ENCODE results near the gene CAB39L. TPM values are rescaled to one million over a fixed set of nuclear protein-coding genes. Genes with fewer than 3 reads are reported as not detected.

Gene CAB39L
- total and polyA plus RNA-seq, 2 experiments from 2014 or later = 6.1 to 7.3 TPM

DNA sequence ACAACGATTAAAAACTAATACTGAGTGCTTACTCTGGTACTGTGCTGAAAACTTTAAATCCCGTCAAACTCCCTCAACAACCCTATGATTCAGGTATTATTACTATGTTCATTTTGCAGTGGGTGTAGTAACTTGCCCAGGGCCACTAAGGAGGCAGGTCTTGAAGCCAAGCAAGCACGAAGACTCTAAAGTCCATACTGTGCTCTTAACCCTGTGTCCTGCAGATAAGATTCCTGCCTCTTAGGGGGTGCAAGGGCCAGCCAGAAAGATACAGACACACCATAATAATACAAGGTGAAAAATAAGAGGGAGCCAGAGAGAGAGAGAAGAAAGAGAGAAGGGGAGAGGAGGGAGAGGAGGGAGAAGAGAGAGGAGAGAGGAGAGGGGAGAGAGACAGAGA is 100.6 kb downstream of the CAB39L start:
- Histone ChIP-seq H3F3A (ENCODE audit: insufficient read depth) (no peaks in the 10 kb centered on the region), H3K4me2 (ENCODE audit: unreplicated experiment) (peak overlapping the region; percentile 35), H3K27ac (no peak overlapping the region), H2AFZ (peak overlapping the region; percentile 58), H3K4me3 (no peak overlapping the region), H3K79me2 (ENCODE audit: insufficient read depth) (no peaks in the 10 kb centered on the region), H3K9me3 (ENCODE audit: low read depth) (no peaks in the 10 kb centered on the region), H3K4me1 (ENCODE audit: insufficient read depth) (peaks cover 6% of the 10 kb centered on the region; the same call in 1 of the 2 replicates), H4K20me1 (ENCODE audit: insufficient read depth) (no peaks in the 10 kb centered on the region), H3K27me3 (replicated peaks; ENCODE audit: insufficient read depth) (no peaks in the 10 kb centered on the region), H3K9me2 (ENCODE audit: insufficient read depth) (no peaks in the 10 kb centered on the region), H3K9ac (no peak overlapping the region), H3K36me3 (ENCODE audit: low read depth) (no peaks in the 10 kb centered on the region)
- no peak for TF ChIP-seq EZH2 (IDR thresholded peaks at IDR 0.05; ENCODE audit: insufficient read depth, poor library complexity, severe bottlenecking)
- no peak for TF ChIP-seq EZH2phosphoT487 (IDR thresholded peaks at IDR 0.05; ENCODE audit: insufficient read depth, low read depth)
- WGBS, 2 experiments (ENCODE audit: low coverage in 1 of 2, low lambda C conversion rate in 2 of 2, missing lambda C conversion rate in 2 of 2) = 57 to 68% methylated on average over 3 of the region's 3 CpGs
- in situ Hi-C loops (cut with MboI) = no loop called here
- no peak for DNase-seq

DNA sequence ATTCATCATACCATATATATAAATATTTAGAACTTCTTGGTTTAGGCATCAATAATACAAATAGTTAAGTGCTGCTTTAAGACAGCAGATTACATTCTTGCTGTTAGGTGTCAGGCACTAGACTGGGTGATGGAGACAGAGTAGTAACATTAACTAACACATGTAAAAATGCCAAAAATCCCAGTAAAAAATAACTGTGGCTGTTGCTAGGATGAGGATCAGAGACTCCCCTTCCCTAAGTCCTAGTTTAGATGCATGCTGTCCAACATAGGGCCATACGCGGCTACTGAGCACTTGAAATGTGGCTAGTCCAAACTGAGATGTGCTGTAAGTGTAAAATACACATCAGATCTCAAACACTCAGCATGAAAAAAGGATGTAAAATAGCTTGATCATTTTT is 101.4 kb downstream of the CAB39L start:
- in situ Hi-C loops (cut with MboI) = no loop called here
- Histone ChIP-seq H3K9ac (no peak overlapping the region), H3K9me2 (ENCODE audit: insufficient read depth) (no peaks in the 10 kb centered on the region), H3K4me1 (ENCODE audit: insufficient read depth) (peaks cover 6% of the 10 kb centered on the region; the same call in 1 of the 2 replicates), H3K9me3 (ENCODE audit: low read depth) (no peaks in the 10 kb centered on the region), H3K4me2 (ENCODE audit: unreplicated experiment) (no peak overlapping the region), H3F3A (ENCODE audit: insufficient read depth) (no peaks in the 10 kb centered on the region), H3K27ac (no peak overlapping the region), H3K4me3 (no peak overlapping the region), H4K20me1 (ENCODE audit: insufficient read depth) (no peaks in the 10 kb centered on the region), H3K27me3 (replicated peaks; ENCODE audit: insufficient read depth) (no peaks in the 10 kb centered on the region), H3K79me2 (ENCODE audit: insufficient read depth) (no peaks in the 10 kb centered on the region), H3K36me3 (ENCODE audit: low read depth) (no peaks in the 10 kb centered on the region), H2AFZ (no peak overlapping the region)
- no peak for TF ChIP-seq EZH2phosphoT487 (IDR thresholded peaks at IDR 0.05; ENCODE audit: insufficient read depth, low read depth)
- no peak for TF ChIP-seq EZH2 (IDR thresholded peaks at IDR 0.05; ENCODE audit: insufficient read depth, poor library complexity, severe bottlenecking)
- no peak for DNase-seq
- WGBS, 2 experiments (ENCODE audit: low coverage in 1 of 2, low lambda C conversion rate in 2 of 2, missing lambda C conversion rate in 2 of 2) = 93 to 100% methylated on average over 2 of the region's 2 CpGs

- no peak overlapping the region for H3K9ac ChIP-seq
- H3K27me3 ChIP-seq (replicated peaks; ENCODE audit: insufficient read depth) = no peaks in the 10 kb centered on the region
- no peaks in the 10 kb centered on the region for H3F3A ChIP-seq (ENCODE audit: insufficient read depth)
- H3K4me1 ChIP-seq (ENCODE audit: insufficient read depth) = peaks cover 6% of the 10 kb centered on the region; the same call in 1 of the 2 replicates
- no peaks in the 10 kb centered on the region for H3K9me2 ChIP-seq (ENCODE audit: insufficient read depth)
- H3K9me3 ChIP-seq (ENCODE audit: low read depth) = no peaks in the 10 kb centered on the region
- no peak overlapping the region for H3K4me3 ChIP-seq
- H4K20me1 ChIP-seq (ENCODE audit: insufficient read depth) = no peaks in the 10 kb centered on the region
- no peaks in the 10 kb centered on the region for H3K79me2 ChIP-seq (ENCODE audit: insufficient read depth)
- no peak for TF ChIP-seq EZH2phosphoT487 (IDR thresholded peaks at IDR 0.05; ENCODE audit: insufficient read depth, low read depth)
- no peak for TF ChIP-seq EZH2 (IDR thresholded peaks at IDR 0.05; ENCODE audit: insufficient read depth, poor library complexity, severe bottlenecking)
- H2AFZ ChIP-seq = no peak overlapping the region
- in situ Hi-C loops (cut with MboI) = no loop called here
- H3K36me3 ChIP-seq (ENCODE audit: low read depth) = no peaks in the 10 kb centered on the region
- H3K4me2 ChIP-seq (ENCODE audit: unreplicated experiment) = no peak overlapping the region
- DNase-seq = peak; percentile 6
- H3K27ac ChIP-seq = no peak overlapping the region
Measured at GRCh38 chr13:49341941-49342340, 101.9 kb downstream of the CAB39L start.

DNA sequence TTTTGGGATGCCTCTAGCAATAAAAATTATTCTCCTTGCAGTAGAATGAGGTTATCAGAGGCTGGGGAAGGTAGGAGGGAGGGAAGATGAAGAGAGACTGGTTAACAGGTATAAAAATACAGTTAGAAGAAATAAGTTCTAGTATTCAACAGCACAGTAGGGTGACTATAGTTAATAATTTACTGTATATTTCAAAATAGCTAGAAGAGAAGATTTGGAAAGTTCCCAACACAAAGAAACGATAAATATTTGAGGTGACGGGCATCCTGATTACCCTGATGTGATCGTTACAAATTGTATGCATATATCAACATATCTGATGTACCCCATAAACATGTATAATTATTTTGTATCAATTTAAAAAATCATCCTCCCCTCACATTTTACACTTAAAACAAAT is 102.3 kb downstream of the CAB39L start:
- H3F3A ChIP-seq (ENCODE audit: insufficient read depth) = no peaks in the 10 kb centered on the region
- no peaks in the 10 kb centered on the region for H3K27me3 ChIP-seq (replicated peaks; ENCODE audit: insufficient read depth)
- 98 to 99% methylated on average over 3 of the region's 3 CpGs for WGBS, 2 experiments (ENCODE audit: low coverage in 1 of 2, low lambda C conversion rate in 2 of 2, missing lambda C conversion rate in 2 of 2)
- in situ Hi-C loops (cut with MboI) = no loop called here
- no peaks in the 10 kb centered on the region for H3K9me3 ChIP-seq (ENCODE audit: low read depth)
- H3K9ac ChIP-seq = no peak overlapping the region
- TF ChIP-seq EZH2phosphoT487 (IDR thresholded peaks at IDR 0.05; ENCODE audit: insufficient read depth, low read depth) (no peak), EZH2 (IDR thresholded peaks at IDR 0.05; ENCODE audit: insufficient read depth, poor library complexity, severe bottlenecking) (no peak)
- H3K27ac ChIP-seq = no peak overlapping the region
- no peak for DNase-seq
- H3K36me3 ChIP-seq (ENCODE audit: low read depth) = no peaks in the 10 kb centered on the region
- no peak overlapping the region for H2AFZ ChIP-seq
- no peak overlapping the region for H3K4me3 ChIP-seq
- H3K4me1 ChIP-seq (ENCODE audit: insufficient read depth) = peaks cover 6% of the 10 kb centered on the region; the same call in 1 of the 2 replicates
- H4K20me1 ChIP-seq (ENCODE audit: insufficient read depth) = no peaks in the 10 kb centered on the region
- H3K4me2 ChIP-seq (ENCODE audit: unreplicated experiment) = no peak overlapping the region
- H3K79me2 ChIP-seq (ENCODE audit: insufficient read depth) = no peaks in the 10 kb centered on the region
- H3K9me2 ChIP-seq (ENCODE audit: insufficient read depth) = no peaks in the 10 kb centered on the region

DNA sequence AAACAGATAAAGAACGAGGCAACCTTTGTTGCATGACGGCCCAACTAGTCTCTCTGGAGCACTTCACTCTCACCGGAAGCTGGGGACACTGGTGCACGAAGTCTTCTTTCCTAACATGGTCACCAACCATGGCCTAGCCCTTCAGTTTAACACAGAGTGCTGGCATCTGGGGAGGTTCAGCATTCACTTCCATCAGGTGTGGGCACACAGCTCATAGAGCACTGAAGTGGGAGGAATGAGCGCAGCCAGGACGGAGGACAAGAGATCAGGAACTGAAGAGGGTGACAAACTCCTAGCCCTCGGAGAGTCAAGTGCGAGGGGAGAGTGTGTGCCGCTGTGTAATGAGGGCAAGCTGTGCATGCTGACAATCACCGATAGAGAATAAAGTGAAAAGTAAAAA is 103.7 kb downstream of the CAB39L start:
- Histone ChIP-seq H3K79me2 (ENCODE audit: insufficient read depth) (no peaks in the 10 kb centered on the region), H3K27ac (no peak overlapping the region), H2AFZ (no peak overlapping the region), H3K36me3 (ENCODE audit: low read depth) (no peaks in the 10 kb centered on the region), H3K4me1 (ENCODE audit: insufficient read depth) (peaks cover 6% of the 10 kb centered on the region; the same call in 1 of the 2 replicates), H3K9me3 (ENCODE audit: low read depth) (no peaks in the 10 kb centered on the region), H4K20me1 (ENCODE audit: insufficient read depth) (no peaks in the 10 kb centered on the region), H3F3A (ENCODE audit: insufficient read depth) (no peaks in the 10 kb centered on the region), H3K4me2 (ENCODE audit: unreplicated experiment) (no peak overlapping the region), H3K9me2 (ENCODE audit: insufficient read depth) (no peaks in the 10 kb centered on the region), H3K9ac (no peak overlapping the region), H3K27me3 (replicated peaks; ENCODE audit: insufficient read depth) (no peaks in the 10 kb centered on the region), H3K4me3 (no peak overlapping the region)
- TF ChIP-seq EZH2 (IDR thresholded peaks at IDR 0.05; ENCODE audit: insufficient read depth, poor library complexity, severe bottlenecking) (no peak), EZH2phosphoT487 (IDR thresholded peaks at IDR 0.05; ENCODE audit: insufficient read depth, low read depth) (no peak)
- no peak for DNase-seq
- WGBS, 2 experiments (ENCODE audit: low coverage in 1 of 2, low lambda C conversion rate in 2 of 2, missing lambda C conversion rate in 2 of 2) = 94 to 99% methylated on average over 10 of the region's 10 CpGs
- in situ Hi-C loops (cut with MboI) = no loop called here

Measured in GM23248 (cell line).